Left hindlimb (tissue), 1 donor: ENCODE measurements around the gene RPL7A.

Experiments used
- DNase-seq: peaks from one replicate; pipeline ENCODE4 v3.0.0-alpha.2; 2018

The RPL7A gene

GRCh38 chr9:133349965-133350616 lies 2.1 kb downstream of the RPL7A start:
- DNase-seq: no peak

DNA sequence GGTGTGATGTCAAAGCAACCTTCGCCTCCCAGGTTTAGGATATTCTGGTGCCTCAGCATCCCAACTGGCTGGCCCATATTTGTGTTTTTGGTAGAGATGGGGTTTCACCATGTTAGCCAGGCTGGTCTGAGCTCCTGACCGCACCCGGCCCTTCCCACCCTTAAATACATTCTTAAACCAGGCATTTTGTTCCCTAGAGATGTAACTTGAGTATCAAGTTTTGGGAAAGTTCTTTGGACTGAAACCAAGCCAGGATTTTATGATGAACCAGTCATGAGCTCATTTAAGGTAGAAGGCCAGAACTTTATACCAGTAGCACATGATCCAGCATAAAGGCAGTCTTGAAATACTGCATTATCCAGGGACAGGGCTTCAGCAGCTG lies 3.5 kb downstream of the RPL7A start:
- DNase-seq: no peak

GRCh38 chr9:133351908-133352634 lies 4.1 kb downstream of the RPL7A start:
- no peak for DNase-seq

DNA sequence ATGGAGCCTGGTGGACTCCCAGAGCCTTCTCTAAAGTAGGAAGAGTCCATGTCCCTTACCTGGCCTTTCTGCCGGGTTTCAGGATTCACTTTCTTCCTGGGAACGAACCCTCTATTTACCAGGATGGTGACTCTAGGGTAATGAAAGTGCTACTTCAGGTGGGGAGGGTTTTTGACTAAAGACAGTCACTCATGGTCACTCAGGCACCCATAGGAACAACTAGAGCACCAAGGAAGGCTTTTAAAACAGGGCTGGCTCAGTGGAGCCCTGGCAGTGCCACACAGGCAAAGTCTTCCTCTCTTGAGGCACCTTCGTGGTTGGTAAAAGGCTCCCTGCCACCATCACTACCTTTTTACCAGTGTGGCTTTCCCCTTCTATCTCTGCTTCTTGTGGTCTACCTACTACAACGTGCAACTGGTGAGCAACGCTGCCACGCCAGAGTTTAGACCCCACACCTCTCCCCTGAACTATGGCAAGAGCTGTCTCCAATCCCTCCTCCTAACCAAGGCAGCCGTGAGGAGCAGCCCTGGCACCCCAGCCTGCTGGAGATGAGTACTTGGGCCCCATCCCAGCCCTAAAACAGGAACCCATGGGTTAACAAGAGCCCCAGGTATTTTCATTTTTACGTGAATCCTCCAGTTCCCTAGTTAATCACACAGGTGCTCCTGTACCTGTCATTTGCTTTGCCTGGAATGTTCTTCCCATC lies 4.8 kb downstream of the RPL7A start:
- no peak for DNase-seq

GRCh38 chr9:133353548-133353947 lies 5.5 kb downstream of the RPL7A start:
- DNase-seq: no peak

GRCh38 chr9:133354766-133355165 lies 6.7 kb downstream of the RPL7A start:
- DNase-seq: no peak

- DNase-seq: no peak
These were observed 7.9 kb downstream of the RPL7A start for GRCh38 chr9:133355881-133356357.

DNA sequence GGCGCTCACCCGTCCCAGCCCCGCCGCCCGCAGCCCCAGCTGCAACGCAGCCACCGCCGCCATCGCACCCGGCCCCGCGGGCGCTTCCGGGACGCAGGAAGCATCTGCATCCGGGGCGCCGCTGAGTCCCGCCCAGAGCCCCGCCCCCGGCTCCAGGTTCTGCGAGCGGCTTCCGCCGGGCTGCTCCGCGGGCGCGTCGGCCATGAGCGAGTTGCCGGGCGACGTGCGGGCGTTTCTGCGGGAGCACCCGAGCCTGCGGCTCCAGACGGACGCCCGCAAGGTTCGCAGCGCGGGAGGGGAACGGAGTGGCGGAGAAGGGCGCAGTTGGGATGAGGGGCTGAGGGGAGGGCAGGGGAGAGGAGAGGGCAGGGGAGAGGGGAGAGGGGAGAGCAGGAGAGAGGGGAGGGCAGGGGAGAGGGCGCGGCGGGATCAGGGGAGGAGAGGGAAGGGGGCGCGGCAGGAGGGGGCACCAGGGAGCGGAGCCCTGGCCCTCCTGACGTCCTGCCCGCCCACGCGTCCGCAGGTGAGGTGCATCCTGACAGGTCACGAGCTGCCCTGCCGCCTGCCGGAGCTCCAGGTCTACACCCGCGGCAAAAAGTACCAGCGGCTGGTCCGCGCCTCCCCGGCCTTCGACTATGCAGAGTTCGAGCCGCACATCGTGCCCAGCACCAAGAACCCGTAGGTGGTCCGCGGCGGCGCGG lies 8.5 kb downstream of the RPL7A start, which contains the start of the genes SURF1 and SURF2:
SURF1 (minus strand) TSS at position 97 of the 701 bp plus-strand sequence; CDS start at position 63, 34 bp downstream.
SURF2 (plus strand) TSS at position 160 of the 701 bp plus-strand sequence; CDS start at position 203, 43 bp downstream.
- DNase-seq: peak; percentile 89

GRCh38 chr9:133357656-133358055 lies 9.6 kb downstream of the RPL7A start:
- no peak for DNase-seq

GRCh38 chr9:133359399-133360175 lies 11.6 kb downstream of the RPL7A start:
- no peak for DNase-seq

GRCh38 chr9:133360400-133361393 lies 12.7 kb downstream of the RPL7A start:
- no peak for DNase-seq

GRCh38 chr9:133361507-133362092 lies 13.6 kb downstream of the RPL7A start:
- no peak for DNase-seq

DNA sequence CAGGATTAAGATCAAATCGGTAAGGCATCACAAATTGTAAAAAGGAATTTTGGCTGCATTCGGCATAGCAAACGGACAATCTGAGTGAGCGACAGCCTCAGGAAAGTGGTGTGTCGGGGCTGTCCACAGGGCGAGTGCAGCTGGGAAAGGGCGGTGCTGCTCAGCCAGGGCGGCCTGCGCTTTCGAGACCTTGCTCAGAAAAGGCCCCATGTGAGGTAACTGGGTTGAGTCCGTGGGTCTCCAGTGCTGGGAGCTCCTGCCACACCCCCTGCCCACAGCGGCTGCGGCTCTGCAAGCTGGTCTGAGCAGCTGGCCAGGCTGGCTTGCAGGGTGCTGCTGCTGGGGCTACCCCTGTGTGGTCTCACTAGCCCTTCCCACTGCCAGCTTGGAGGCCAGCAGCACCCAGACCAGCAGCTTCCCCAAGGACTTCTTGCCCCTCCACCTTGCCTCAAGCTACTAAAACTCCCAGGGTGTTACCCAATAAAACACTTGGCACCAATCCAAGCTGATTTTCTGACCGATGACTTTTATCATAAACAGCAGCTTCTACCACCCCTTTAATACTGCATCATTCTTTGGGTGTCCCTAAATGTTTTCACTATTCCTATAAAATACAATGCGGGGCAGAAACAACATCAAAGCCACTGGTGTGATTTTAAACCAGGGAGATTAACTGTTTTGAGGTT lies 14.5 kb downstream of the RPL7A start:
- DNase-seq: no peak

GRCh38 chr9:133366435-133366834 lies 18.4 kb downstream of the RPL7A start:
- no peak for DNase-seq

GRCh38 chr9:133367221-133367620 lies 19.2 kb downstream of the RPL7A start:
- no peak for DNase-seq

DNA sequence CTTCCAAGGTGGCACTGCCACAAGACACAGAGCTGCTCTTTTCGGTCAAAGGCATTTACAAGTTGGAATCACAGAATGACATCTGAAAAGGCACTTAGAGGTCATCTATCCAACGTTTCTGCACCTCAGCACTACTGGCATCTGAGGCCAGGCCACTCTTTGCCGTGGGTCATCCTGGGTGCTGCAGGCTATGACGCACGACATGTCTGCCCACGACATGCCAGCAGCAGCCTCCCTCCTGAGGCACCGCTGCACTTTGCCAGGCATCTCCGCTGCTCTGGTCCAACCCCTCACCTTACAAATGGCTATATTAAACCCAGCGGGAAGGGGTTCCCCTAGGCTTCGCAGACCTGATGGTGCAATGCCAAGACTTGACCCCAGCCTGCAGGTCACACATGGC lies 19.8 kb downstream of the RPL7A start:
- DNase-seq: no peak

DNA sequence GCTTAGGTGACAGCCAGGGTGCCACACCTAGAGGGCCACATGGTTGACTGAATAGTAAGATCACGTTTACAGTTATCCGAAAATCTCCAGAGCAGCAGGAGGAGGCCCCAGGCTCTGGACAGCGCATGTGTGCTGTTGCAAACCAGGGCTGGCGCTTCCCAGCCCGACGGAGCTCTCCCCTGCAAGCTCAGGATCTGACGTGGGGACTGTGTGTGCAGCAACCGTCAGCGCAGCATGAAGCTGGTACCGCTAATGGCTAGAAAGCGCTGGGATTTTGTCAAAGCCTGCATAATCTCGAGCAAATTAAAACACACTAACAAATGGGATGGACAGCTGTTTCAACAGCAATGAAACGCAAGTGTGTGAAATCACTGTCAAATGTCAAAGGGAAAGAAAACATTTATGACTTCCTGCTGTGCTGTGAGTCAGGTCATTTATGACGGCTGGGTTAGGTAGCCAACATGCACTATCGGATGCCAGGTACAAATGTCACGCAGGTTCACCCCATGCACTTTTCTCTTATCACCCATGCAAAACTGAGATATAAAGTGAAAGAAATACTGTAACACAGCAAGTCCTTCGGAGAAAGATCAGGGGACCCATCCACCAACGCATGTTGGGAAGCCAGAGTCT lies 20.3 kb downstream of the RPL7A start:
- no peak for DNase-seq

- DNase-seq: no peak
These were observed 21.4 kb downstream of the RPL7A start for GRCh38 chr9:133369422-133369821.

GRCh38 chr9:133369933-133370332 lies 21.9 kb downstream of the RPL7A start:
- DNase-seq: no peak
